GM19438 (cell line): ENCODE results near the gene MRPL39.

Experiments
- ATAC-seq: cut with Tn5 transposase; IDR thresholded peaks from one replicate; pipeline ENCODE4 v1.9.1; 2021; ENCODE audit warnings: low read depth; ENCODE audit not compliant: unreplicated experiment

The MRPL39 gene

GRCh38 chr21:25615880-25616279 lies 8.6 kb upstream of the MRPL39 start:
- ATAC-seq = no peak

GRCh38 chr21:25614441-25614840 lies 7.2 kb upstream of the MRPL39 start:
- ATAC-seq = no peak

GRCh38 chr21:25608044-25608737 lies 910 bp upstream of the MRPL39 start:
- ATAC-seq = peak; percentile 78

- ATAC-seq = no peak
Measured at GRCh38 chr21:25589887-25590286, 17.4 kb downstream of the MRPL39 start.

- ATAC-seq = no peak
Measured at GRCh38 chr21:25586791-25587190, 20.5 kb downstream of the MRPL39 start.

- no peak for ATAC-seq
Measured at GRCh38 chr21:25586326-25586725, 21.0 kb downstream of the MRPL39 start.

- ATAC-seq = no peak
Measured at GRCh38 chr21:25584833-25585676, 22.2 kb downstream of the MRPL39 start.

- no peak for ATAC-seq
Measured at GRCh38 chr21:25583370-25584130, 23.7 kb downstream of the MRPL39 start.

- no peak for ATAC-seq
Measured at GRCh38 chr21:25582888-25583287, 24.4 kb downstream of the MRPL39 start.

GRCh38 chr21:25582164-25582790 lies 25.0 kb downstream of the MRPL39 start:
- no peak for ATAC-seq

GRCh38 chr21:25581582-25581981 lies 25.7 kb downstream of the MRPL39 start:
- no peak for ATAC-seq

GRCh38 chr21:25580912-25581260 lies 26.4 kb downstream of the MRPL39 start:
- ATAC-seq = no peak

- ATAC-seq = no peak
Measured at GRCh38 chr21:25579226-25580013, 27.9 kb downstream of the MRPL39 start.

- no peak for ATAC-seq
Measured at GRCh38 chr21:25578056-25578961, 29.0 kb downstream of the MRPL39 start.

- no peak for ATAC-seq
Measured at GRCh38 chr21:25577424-25578055, 29.7 kb downstream of the MRPL39 start.

GRCh38 chr21:25573409-25574206 lies 33.7 kb downstream of the MRPL39 start:
- peak; percentile 30 for ATAC-seq

- ATAC-seq = peak; percentile 43
Measured at GRCh38 chr21:25572861-25573310, 34.4 kb downstream of the MRPL39 start.

GRCh38 chr21:25571726-25572121 lies 35.6 kb downstream of the MRPL39 start:
- no peak for ATAC-seq
